Adrenal gland (tissue), 12 donors: Measurements from ENCODE around the gene BCL2L15. TPM values are rescaled to one million over a fixed set of nuclear protein-coding genes. Genes with fewer than 3 reads are reported as not detected.

ENCODE experiments used
- DNase-seq, 7 donors: peaks; one replicate each; pipeline ENCODE4 v3.0.0-alpha.2; 2019 to 2020
- H3K27ac ChIP-seq, 5 donors: fragments of 200-600 bp; sonication (generic) in 4 of 5; 1 replicate in 3 of 5; 2 replicates in 2 of 5; pipeline versions ENCODE4 v1.5.1 to v1.8.0; 2016 to 2020; ENCODE audit warnings: mild to moderate bottlenecking in 1 of 5
- H3K27me3 ChIP-seq: fragments of 200-600 bp; 2 replicates; pipeline ENCODE4 v1.8.0; 2021
- H3K36me3 ChIP-seq, 2 donors: fragments of 200-600 bp; replicated peaks in 1 of 2; 1 replicate in 1 of 2; 2 replicates in 1 of 2; pipeline versions ENCODE4 v1.5.1 to v1.8.0; 2018 to 2022
- H3K4me1 ChIP-seq, 2 donors: fragments of 200-600 bp; replicated peaks in 1 of 2; 1 replicate in 1 of 2; 2 replicates in 1 of 2; pipeline versions ENCODE4 v1.5.1 to v1.8.0; 2018 to 2021
- H3K4me3 ChIP-seq, 4 donors: fragments of 200-600 bp; sonication (generic) in 3 of 4; one replicate each; pipeline ENCODE4 v1.5.1; 2016 to 2018
- H3K9me3 ChIP-seq, 3 donors: fragments of 200-600 bp; sonication (generic) in 1 of 3; replicated peaks in 1 of 3; 1 replicate in 2 of 3; 2 replicates in 1 of 3; pipeline versions ENCODE4 v1.5.1 to v1.8.0; 2016 to 2021
- CTCF ChIP-seq, 6 experiments: fragments of 450-650 bp in 4 of 6; fragments of 200-600 bp in 2 of 6; sonication (generic) in 1 of 6; IDR thresholded peaks; 1 replicate in 5 of 6; 2 replicates in 1 of 6; pipeline versions ENCODE4 v1.5.1 to v1.8.0; 2016 to 2021; ENCODE audit warnings: antibody characterized with exemption in 6 of 6, mild to moderate bottlenecking in 2 of 6, moderate library complexity in 1 of 6
- POLR2A ChIP-seq, 2 donors: fragments of 450-650 bp; IDR thresholded peaks; one replicate each; pipeline ENCODE4 v1.6.1; 2017; ENCODE audit warnings: antibody characterized with exemption in 2 of 2, mild to moderate bottlenecking in 2 of 2, moderate library complexity in 1 of 2
- WGBS, 4 donors: extraction: QIAGEN DNeasy Blood & Tissue Kit in 2 of 4; methylation state at CpG; one replicate each; pipeline versions ENCODE4 v1.1.5 to v1.1.7; 2013 to 2017; 5-methylcytosine and 5-hydroxymethylcytosine counted together
- intact Hi-C, 2 donors: fragments of 100-400 bp; cut with DNase I; formaldehyde crosslinking; loops; one replicate each; pipeline versions ENCODE4 v1.14.1 to v1.15.0; 2022 to 2023
- polyA plus RNA-seq, 3 donors: library from polyadenylated mRNA; stranded (reverse); fragments of 200-250 nt in 2 of 3; fragments of 350-450 nt in 1 of 3; fragmentation: Illumina TruSeq in 1 of 3; extraction: RNeasy Lipid Tissue Mini Kit (QIAGEN cat#74804) in 1 of 3; gene quantifications; one replicate each; pipeline ENCODE4 v1.2.3, GENCODE V29; 2013 to 2014
- total RNA-seq, 9 donors: library from RNA; depleted of rRNA in 4 of 9; stranded (reverse); fragments of >200 nt in 4 of 9; fragments of 120-200 nt in 1 of 9; fragmentation: NEBNext Ultra II Directional in 1 of 9; extraction: Animal tissue kit (Norgen Biotek cat#: 25700) in 1 of 9; gene quantifications; one replicate each; pipeline versions ENCODE4 v1.1.0 to v1.2.4, GENCODE V29; 2013 to 2023
- donor health status: healthy with polysubstance abuse.
- donor health status: Bipolar disorder and iron deficiency.
- donor health status: DM: yes; HTN: yes; CAD: no.
- donor health status: DM: no; HTN: no; CAD: no.
- donor health status: DM: no; HTN: no; CAD: no.
- donor health status: DM: yes; HTN: yes; CAD: no.

BCL2L15 gene
- total and polyA plus RNA-seq, 12 donors, result 0.07 to 1.3 (median 0.30) TPM; not detected in 2

- WGBS, 4 donors, result 90 to 100% (median 96%) methylated on average over 5 of the region's 5 CpGs
- H3K4me3 ChIP-seq, result no peak overlapping the region
- H3K9me3 ChIP-seq, result no peaks in the 10 kb centered on the region
- TF ChIP-seq CTCF (IDR thresholded peaks at IDR 0.05), result no peak
- no peak for TF ChIP-seq POLR2A (IDR thresholded peaks at IDR 0.05)
- no peak overlapping the region for H3K27ac ChIP-seq
- no peaks in the 10 kb centered on the region for H3K4me1 ChIP-seq
- intact Hi-C loops, result loop anchor here in 1 of 2 donors (10.0 kb wide), 1 partner anchor 92 kb away; no protein-coding TSS in a partner anchor
- H3K27me3 ChIP-seq, result no peaks in the 10 kb centered on the region
- peaks cover 0 to under 1% of the 10 kb centered on the region in 2 donors for H3K36me3 ChIP-seq
- DNase-seq, result no peak
Observed at GRCh38 chr1:113916974-113917373, 29.6 kb upstream of the BCL2L15 start.

- Histone ChIP-seq H3K36me3 (peaks cover 0 to 26% of the 10 kb centered on the region in 2 donors), H3K27me3 (no peaks in the 10 kb centered on the region), H3K27ac (no peak overlapping the region), H3K9me3 (no peaks in the 10 kb centered on the region), H3K4me3 (no peak overlapping the region), H3K4me1 (no peaks in the 10 kb centered on the region)
- no peak for DNase-seq
- intact Hi-C loops, result loop anchor here in 1 of 2 donors (10.0 kb wide), 1 partner anchor 89 kb away; no protein-coding TSS in a partner anchor
- WGBS, 4 donors, result 79 to 95% (median 85%) methylated on average over 5 of the region's 5 CpGs
- no peak for TF ChIP-seq POLR2A (IDR thresholded peaks at IDR 0.05)
Observed at GRCh38 chr1:113913887-113914664, 26.7 kb upstream of the BCL2L15 start.

- Histone ChIP-seq H3K4me3 (no peak overlapping the region), H3K27me3 (no peaks in the 10 kb centered on the region), H3K9me3 (no peaks in the 10 kb centered on the region), H3K36me3 (peaks cover 0 to 34% of the 10 kb centered on the region in 2 donors), H3K4me1 (no peaks in the 10 kb centered on the region), H3K27ac (peak overlapping the region in 2 of 5 donors; percentile 29 to 55)
- 41 to 59% (median 50%) methylated on average over 3 of the region's 3 CpGs for WGBS, 4 donors
- no peak for DNase-seq
- no peak for TF ChIP-seq POLR2A (IDR thresholded peaks at IDR 0.05)
- TF ChIP-seq CTCF (IDR thresholded peaks at IDR 0.05), result no peak
- intact Hi-C loops, result loop anchor here in 1 of 2 donors (10.0 kb wide), 1 partner anchor 88 kb away; no protein-coding TSS in a partner anchor
Observed at GRCh38 chr1:113913312-113913668, 25.9 kb upstream of the BCL2L15 start.

- 49 to 67% (median 58%) methylated on average over 6 of the region's 6 CpGs for WGBS, 4 donors
- H3K27me3 ChIP-seq, result no peaks in the 10 kb centered on the region
- TF ChIP-seq POLR2A (IDR thresholded peaks at IDR 0.05) (no peak), CTCF (IDR thresholded peaks at IDR 0.05) (no peak)
- no peak overlapping the region for H3K4me3 ChIP-seq
- H3K9me3 ChIP-seq, result no peaks in the 10 kb centered on the region
- peak overlapping the region in 2 of 5 donors; percentile 29 to 55 for H3K27ac ChIP-seq
- no peaks in the 10 kb centered on the region for H3K4me1 ChIP-seq
- H3K36me3 ChIP-seq, result peaks cover 0 to 39% of the 10 kb centered on the region in 2 donors
- intact Hi-C loops, result loop anchor here in 1 of 2 donors (10.0 kb wide), 1 partner anchor 88 kb away; no protein-coding TSS in a partner anchor
- DNase-seq, result peak in 6 of 7 donors; percentile 25 to 62 (median 32)
Observed at GRCh38 chr1:113912594-113913311, 25.4 kb upstream of the BCL2L15 start.
